Islet precursor cell (in vitro differentiated cells): ENCODE results near the gene MPZL1.
A peak's percentile ranks its signal among the peaks of the same experiment; 100 is the strongest.
"Not testable (repeated sequence)": the region's sequence is repeated elsewhere in the genome, so short reads cannot be mapped to it uniquely, and the experiment has no call there.

Experiments used
- DNase-seq: peaks from one replicate; pipeline ENCODE4 v3.0.0-alpha.2; 2018

MPZL1 gene

DNA sequence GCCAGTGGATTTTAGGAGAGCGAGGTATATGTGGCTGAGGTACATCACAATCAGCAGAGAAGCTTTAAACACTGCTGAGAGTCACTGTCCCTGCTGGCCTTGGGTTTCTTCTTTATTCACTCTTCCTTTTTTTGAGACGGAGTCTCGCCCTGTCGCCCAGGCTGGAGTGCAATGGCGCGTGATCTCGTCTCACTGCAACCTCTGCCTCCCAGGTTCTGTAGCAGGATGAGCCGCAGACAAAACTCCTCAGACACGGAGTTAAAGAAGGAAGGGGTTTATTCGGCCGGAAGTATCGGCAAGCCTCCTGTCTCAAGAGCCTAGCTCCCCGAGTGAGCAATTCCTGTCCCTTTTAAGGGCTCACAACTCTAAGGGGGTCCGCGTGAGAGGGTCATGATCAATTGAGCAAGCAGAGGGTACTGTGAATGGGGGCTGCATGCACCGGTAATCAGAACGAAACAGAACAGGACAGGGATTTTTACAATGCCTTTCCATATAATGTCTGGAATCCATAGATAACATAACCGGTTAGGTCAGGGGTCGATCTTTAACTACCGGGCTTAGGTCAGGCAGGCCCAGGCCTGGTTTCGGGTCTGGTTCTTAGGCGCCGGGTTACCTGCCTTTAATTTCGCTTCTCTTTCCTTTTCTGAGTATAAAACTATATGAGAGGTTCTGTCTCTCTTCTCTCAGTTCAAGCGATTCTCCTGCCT, 1.9 kb upstream of the MPZL1 start:
- DNase-seq = peak; percentile 69

- DNase-seq = peak; percentile 63
Observed at GRCh38 chr1:167720965-167721616, 691 bp upstream of the MPZL1 start.

DNA sequence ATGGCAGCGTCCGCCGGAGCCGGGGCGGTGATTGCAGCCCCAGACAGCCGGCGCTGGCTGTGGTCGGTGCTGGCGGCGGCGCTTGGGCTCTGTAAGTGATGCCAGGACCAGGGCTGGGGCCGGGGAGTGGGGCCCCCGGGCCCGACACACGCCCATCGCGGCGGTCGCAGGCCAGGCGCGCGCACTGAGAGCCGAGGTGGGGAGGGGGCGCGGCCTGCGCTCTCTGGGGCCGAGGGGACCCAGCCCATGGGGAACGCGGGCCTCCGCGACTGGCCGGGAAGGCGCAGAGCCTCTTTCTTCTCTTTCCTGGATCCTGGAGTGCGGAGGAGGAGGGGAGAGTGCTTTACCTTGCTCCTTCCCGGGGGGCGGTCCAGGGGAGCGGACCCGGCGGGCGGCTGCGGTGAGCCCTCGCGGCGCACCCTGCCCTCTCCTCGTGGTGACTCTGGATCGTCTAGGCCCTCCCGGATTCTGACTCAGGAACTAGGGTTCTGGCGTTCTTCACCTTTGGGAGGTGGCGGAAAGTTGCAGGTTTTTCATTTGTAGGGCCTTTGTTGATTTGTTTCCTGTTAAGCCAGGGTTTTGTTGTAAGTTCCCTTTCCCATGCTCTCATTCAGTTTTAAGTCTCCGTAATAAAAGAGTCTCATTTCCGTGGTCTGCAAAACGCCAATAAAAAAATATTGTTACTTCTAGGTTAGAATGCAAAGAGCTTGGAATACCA, 529 bp downstream of the MPZL1 start:
- peak; percentile 77 for DNase-seq

GRCh38 chr1:167722870-167723251, 1.1 kb downstream of the MPZL1 start:
- no peak for DNase-seq

GRCh38 chr1:167723707-167724323, 2.0 kb downstream of the MPZL1 start:
- no peak for DNase-seq

DNA sequence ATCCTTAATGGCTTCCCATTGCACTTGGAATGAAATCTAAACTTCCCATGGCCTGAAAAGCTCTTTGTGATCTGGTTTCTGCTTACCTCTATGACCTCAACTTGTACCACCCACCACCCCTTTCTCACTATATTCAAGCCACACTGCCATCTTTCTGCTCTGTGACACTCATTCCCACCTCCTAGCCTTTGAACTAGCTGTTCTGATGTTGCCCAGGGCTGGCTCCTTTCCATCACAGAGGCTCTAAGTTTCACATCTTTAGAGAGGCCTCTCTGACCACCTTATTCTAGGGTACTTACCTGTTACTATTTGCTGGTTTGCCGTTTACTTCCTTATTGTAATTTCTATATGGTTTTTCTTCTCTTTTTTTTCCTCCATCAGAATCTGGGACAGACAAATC, 4.2 kb downstream of the MPZL1 start:
- DNase-seq = no peak

- DNase-seq = no peak
Observed at GRCh38 chr1:167728818-167729410, 7.1 kb downstream of the MPZL1 start.

GRCh38 chr1:167734227-167734626, 12.4 kb downstream of the MPZL1 start:
- DNase-seq = no peak

DNA sequence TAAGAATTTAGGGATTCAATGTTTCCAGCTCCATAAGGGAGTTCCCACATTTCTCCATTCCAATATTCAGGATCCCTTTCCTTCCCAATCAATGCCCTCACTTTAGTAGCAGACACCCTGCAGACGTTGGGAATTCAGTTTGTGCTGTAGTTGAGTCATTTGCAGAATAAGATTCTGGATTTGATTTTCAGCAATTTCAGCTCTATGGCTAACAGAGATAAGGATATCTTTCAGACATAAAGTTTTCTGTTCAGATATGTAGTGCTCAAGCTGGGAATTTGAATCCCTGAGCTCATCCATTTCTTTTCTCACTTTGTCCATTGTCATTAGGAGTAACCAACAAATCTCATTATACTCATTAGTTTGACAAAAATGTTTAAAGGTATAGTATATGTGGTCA, 13.1 kb downstream of the MPZL1 start:
- DNase-seq = no peak

GRCh38 chr1:167737169-167737568, 15.4 kb downstream of the MPZL1 start:
- no peak for DNase-seq

- DNase-seq = no peak
Observed at GRCh38 chr1:167738158-167738557, 16.4 kb downstream of the MPZL1 start.

DNA sequence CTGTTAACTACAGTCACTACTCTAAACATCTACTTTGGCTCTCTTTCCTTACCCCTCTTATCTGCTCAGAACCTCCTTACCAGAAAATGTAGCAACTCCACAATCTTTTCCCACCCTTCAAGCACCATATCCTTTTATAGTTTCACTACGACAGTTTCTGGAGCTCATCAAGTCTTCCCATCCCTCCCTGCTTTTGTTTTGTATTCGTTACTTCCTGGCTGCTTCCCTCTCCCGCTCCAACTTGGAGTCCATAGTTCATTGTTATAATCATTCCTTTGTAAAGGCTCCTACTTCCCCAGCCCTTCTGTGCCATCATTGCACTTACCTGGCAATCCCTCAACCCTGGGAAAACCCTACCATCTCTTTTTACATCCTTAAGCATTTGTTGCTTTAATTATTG, 18.0 kb downstream of the MPZL1 start:
- no peak for DNase-seq

DNA sequence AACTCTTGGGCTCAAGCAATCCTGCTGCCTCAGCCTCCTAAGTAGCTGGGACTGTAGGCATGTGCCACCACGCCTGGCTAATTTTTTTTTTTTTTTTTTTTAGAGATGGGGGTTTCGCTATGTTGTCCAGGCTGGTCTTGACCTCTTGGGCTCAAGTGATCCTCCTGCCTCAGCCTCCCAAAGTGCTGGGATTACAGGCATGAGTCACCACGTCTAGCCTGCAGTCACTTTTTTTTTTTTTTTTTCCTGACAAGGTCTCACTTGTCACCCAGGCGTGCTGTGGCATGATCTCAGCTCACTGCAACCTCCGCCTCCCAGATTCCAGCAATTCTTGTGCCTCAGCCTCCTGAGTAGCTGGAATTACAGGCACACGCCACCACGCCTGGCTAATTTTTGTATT, 19.3 kb downstream of the MPZL1 start:
- DNase-seq = peak; percentile 84

- DNase-seq = not testable (repeated sequence)
Observed at GRCh38 chr1:167742392-167743057, 20.7 kb downstream of the MPZL1 start.

DNA sequence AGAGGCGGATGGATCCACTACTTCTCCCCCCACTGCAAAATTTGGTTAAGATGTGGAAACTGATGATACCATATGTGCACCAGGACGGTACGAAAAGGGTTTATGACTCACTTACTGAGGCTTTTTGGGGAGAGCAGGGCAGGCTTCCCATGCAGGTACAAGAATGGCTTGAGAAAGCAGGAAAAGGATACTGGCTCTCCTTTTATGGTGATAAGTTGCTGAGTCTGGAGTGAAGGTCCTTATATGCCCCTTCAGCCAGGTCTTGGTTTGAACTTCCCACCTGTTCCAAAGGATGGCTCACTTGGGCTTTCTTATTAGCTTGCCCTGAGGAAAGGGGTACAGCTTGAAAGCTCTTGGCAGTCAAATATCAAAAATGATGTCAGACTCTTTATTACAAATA, 23.1 kb downstream of the MPZL1 start:
- DNase-seq = no peak

GRCh38 chr1:167746013-167746672, 24.4 kb downstream of the MPZL1 start:
- no peak for DNase-seq

DNA sequence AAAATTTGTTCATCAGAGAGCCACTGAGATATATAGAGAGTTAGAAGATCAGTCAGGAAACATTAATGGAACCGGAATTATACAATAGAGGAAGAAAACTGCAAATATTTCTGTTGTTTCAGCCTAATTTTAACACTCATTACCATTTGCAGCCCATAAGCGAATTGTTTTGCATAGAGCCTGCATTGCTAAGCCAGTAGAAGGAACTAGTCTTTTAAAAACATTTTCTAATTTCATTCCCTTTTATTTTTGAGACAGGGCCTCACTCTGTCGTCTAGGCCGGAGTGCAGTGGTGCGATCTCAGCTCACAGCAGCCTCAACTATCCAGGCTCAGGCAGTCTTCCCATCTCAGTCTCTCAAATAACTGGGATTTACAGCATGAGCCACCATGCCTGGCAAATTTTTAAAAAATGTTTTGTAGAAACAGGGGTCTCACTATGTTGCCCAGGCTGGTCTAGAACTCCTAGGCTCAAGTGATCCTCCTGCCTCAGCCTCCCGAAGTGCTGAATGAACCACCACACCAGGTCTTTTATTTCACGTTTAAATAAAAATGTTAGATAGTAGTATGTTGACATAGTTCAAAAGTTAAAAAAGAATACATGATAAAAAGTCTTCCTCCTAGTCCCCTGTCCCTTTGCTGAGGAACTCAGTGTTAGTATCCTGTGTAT, 25.3 kb downstream of the MPZL1 start:
- DNase-seq = no peak

DNA sequence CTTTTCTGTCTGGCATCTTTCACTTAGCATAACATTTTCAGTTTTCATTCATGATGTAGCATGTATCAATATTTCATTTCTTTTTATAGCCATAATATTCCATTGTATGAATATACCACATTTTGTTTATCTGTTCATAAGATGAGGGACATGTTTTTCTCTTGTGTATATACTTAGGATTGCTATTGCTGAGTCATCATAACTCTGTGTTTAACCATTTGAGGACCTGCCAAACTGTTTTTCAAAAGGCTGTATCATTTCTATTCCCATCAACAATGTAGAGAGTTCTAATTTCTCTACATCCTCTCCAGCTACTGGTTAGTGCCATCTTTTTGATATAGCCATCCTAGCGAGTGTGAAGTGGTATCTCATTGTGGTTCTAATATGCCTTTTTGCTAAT, 26.2 kb downstream of the MPZL1 start:
- no peak for DNase-seq

DNA sequence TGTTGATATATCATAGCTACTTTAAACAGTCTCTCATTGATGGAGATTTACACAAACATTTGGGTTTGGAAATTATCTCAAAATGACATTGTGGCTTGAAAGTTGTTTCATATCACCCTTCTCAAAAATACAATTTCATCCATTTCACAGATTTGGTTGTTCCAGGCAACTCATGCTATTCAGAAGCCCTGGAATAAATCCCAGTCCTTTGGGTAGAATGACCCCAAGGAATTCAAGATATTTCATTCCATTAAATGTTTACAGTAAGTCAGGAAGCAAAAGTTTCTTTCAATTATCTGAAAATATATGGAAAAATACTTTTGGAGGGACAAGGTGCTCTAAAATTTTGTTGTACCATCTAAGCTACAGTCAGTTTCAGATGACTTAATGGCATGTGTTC, 27.1 kb downstream of the MPZL1 start:
- DNase-seq = no peak

DNA sequence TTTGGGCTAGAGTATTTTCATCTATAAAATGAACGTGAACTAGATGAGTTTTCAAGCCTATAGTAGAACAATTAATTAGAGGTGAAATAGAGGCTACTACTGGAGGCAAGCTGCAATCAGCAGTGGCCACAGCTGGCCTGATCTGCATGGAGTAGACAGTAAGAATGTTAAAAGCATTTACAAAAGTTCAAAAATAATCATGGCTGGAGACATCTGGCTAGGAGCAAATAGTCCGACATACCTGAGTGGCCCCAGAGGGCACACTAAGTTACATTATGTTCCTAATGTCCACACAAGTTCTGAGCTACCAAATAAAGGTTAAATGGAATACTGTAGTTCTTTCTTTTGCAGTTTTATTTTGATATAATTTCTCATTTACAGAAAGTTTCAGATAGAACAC, 28.0 kb downstream of the MPZL1 start:
- DNase-seq = no peak

DNA sequence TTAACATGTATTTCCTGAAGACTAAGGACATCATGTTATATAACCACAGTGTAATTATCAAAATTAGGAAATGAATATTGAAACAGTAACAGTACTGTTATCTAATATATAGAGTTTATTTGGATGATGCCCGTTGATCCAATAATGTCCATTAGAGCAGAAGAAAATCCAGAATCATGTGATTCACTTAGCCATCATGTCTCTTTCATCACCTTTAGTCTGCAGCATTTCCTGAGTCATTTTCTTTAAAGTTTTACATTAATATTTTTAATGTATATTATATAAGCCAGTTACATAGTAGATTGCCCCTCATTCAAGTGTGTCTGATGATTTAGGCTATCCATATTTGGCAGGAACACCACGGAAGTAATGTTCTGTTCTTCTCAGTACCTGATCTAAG, 28.9 kb downstream of the MPZL1 start:
- DNase-seq = no peak

DNA sequence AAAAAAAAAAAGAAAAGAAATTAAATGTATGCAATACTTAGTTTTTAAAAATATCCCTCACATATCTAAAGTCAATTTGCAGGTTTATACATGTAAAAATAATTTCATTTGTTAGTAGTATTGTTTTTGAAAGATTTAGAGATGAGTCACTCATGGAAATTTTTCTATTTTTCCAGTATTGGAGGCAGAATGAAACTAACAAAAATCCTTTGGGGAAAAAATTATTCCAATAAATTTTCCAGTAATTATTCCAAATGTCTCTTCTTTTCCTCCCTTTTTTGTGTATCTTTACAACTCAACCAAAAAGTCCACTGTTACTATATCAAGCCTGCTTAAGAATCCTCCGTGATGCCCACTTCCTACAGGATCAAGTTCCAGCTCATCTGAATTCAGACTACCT, 29.9 kb downstream of the MPZL1 start:
- no peak for DNase-seq
